CD8-positive, alpha-beta memory T cell (primary cell): ENCODE results near the gene LRRC43. TPM values are rescaled to one million over a fixed set of nuclear protein-coding genes. Genes with fewer than 3 reads are reported as not detected.

Source experiments
- CTCF ChIA-PET: fragments of 350-600 bp; sonication (Branson Sonifier 250); formaldehyde crosslinking; loops from one replicate; lab custom pipeline; 2021; ENCODE audit warnings: antibody characterized with exemption; lab: Charles Lee
- POLR2A ChIA-PET: fragments of 350-600 bp; sonication (Branson Sonifier 250); formaldehyde crosslinking; loops from one replicate; lab custom pipeline; 2021; ENCODE audit warnings: antibody characterized with exemption; lab: Charles Lee
- DNase-seq, 5 donors: peaks; one replicate each; pipeline versions ENCODE4 v3.0.0 to v3.0.0-alpha.2; 2020 to 2022; ENCODE audit warnings: mixed read lengths in 1 of 5
- H3K27ac ChIP-seq: one replicate; pipeline ENCODE4 v1.7.0; 2013; ENCODE audit warnings: low read depth, mild to moderate bottlenecking, low read length, moderate library complexity
- H3K27me3 ChIP-seq: 2 replicates; pipeline ENCODE4 v1.7.0; 2013; ENCODE audit warnings: low read length, mild to moderate bottlenecking; ENCODE audit not compliant: insufficient read depth, poor library complexity, severe bottlenecking
- H3K36me3 ChIP-seq: 2 replicates; pipeline ENCODE4 v1.7.0; 2013; ENCODE audit warnings: mild to moderate bottlenecking, low read length, moderate library complexity; ENCODE audit not compliant: insufficient read depth
- H3K4me1 ChIP-seq: 2 replicates; pipeline ENCODE4 v1.7.0; 2013; ENCODE audit warnings: mild to moderate bottlenecking, low read length, moderate library complexity; ENCODE audit not compliant: insufficient read depth
- H3K4me3 ChIP-seq: 2 replicates; pipeline ENCODE4 v1.7.0; 2013; ENCODE audit warnings: mild to moderate bottlenecking, low read length
- H3K9me3 ChIP-seq: 2 replicates; pipeline ENCODE4 v1.7.0; 2013; ENCODE audit warnings: mild to moderate bottlenecking, low read length
- H3K27ac Mint-ChIP-seq, 8 donors: one replicate each; pipeline ENCODE4 v1.8.0; 2020 to 2021; ENCODE audit warnings: mixed read lengths in 8 of 8, mild to moderate bottlenecking in 6 of 8, inconsistent platforms in 3 of 8, moderate library complexity in 3 of 8
- H3K27me3 Mint-ChIP-seq, 2 donors: one replicate each; pipeline ENCODE4 v1.8.0; 2020 to 2021; ENCODE audit warnings: mixed read lengths in 2 of 2, mild to moderate bottlenecking in 1 of 2, moderate library complexity in 1 of 2
- H3K36me3 Mint-ChIP-seq, 3 donors: one replicate each; pipeline ENCODE4 v1.8.0; 2020 to 2021; ENCODE audit warnings: mixed read lengths in 3 of 3, inconsistent platforms in 1 of 3, mild to moderate bottlenecking in 1 of 3
- H3K4me1 Mint-ChIP-seq, 3 donors: one replicate each; pipeline ENCODE4 v1.8.0; 2020 to 2021; ENCODE audit warnings: mixed read lengths in 3 of 3, inconsistent platforms in 1 of 3, mild to moderate bottlenecking in 1 of 3
- H3K4me3 Mint-ChIP-seq, 7 donors: one replicate each; pipeline ENCODE4 v1.8.0; 2020 to 2021; ENCODE audit warnings: mixed read lengths in 7 of 7, mild to moderate bottlenecking in 6 of 7, moderate library complexity in 4 of 7, inconsistent platforms in 2 of 7
- H3K9me3 Mint-ChIP-seq, 5 donors: one replicate each; pipeline ENCODE4 v1.8.0; 2020 to 2022; ENCODE audit warnings: mixed read lengths in 5 of 5, mild to moderate bottlenecking in 3 of 5, moderate library complexity in 2 of 5, inconsistent platforms in 1 of 5
- polyA plus RNA-seq: library from polyadenylated mRNA; unstranded; fragments of 300-500 nt; fragmentation: Illumina TruSeq; gene quantifications from one replicate; pipeline ENCODE4 v1.2.3, GENCODE V29; 2021
- total RNA-seq, 2 experiments: library from RNA; stranded (reverse); gene quantifications; one replicate each; pipeline ENCODE4 v1.2.3, GENCODE V29; 2021

Gene LRRC43
- total and polyA plus RNA-seq, 3 experiments from 2014 or later = 0.18 to 0.26 (median 0.25) TPM

- Mint-ChIP-seq H3K9me3 (no peaks in the 10 kb centered on the region), H3K27ac (peak overlapping the region in 1 of 8 donors; percentile 38), H3K4me3 (peak overlapping the region in 1 of 7 donors; percentile 37), H3K36me3 (no peaks in the 10 kb centered on the region), H3K27me3 (peaks cover 0 to 1% of the 10 kb centered on the region in 2 donors), H3K4me1 (peaks cover 16 to 22% (median 21%) of the 10 kb centered on the region in 3 donors)
- ChIA-PET POLR2A (no interaction called here), CTCF (no interaction called here)
- H3K9me3 ChIP-seq = no peaks in the 10 kb centered on the region
- H3K36me3 ChIP-seq = no peaks in the 10 kb centered on the region
- H3K4me3 ChIP-seq = no peak overlapping the region
- no peaks in the 10 kb centered on the region for H3K27me3 ChIP-seq
- DNase-seq = no peak
- peaks cover 5% of the 10 kb centered on the region for H3K4me1 ChIP-seq
- no peak overlapping the region for H3K27ac ChIP-seq
Measured at GRCh38 chr12:122160761-122161160, 22.2 kb upstream of the LRRC43 start.

- DNase-seq = peak in 1 of 5 donors; percentile 51
- no peaks in the 10 kb centered on the region for H3K27me3 ChIP-seq
- peak overlapping the region; percentile 12 to 95 (median 84) for H3K27ac Mint-ChIP-seq
- H3K27ac ChIP-seq = no peak overlapping the region
- H3K36me3 Mint-ChIP-seq = no peaks in the 10 kb centered on the region
- ChIA-PET CTCF (interaction anchor here (0.6 kb wide), 1 partner anchor 10 kb away, joined by 3 read pairs; no protein-coding TSS in a partner anchor), POLR2A (interaction anchor here (0.6 kb wide), 1 partner anchor 611 kb away, joined by 4 read pairs; no protein-coding TSS in a partner anchor)
- no peaks in the 10 kb centered on the region for H3K9me3 Mint-ChIP-seq
- H3K4me1 Mint-ChIP-seq = peaks cover 17 to 27% (median 25%) of the 10 kb centered on the region in 3 donors
- H3K36me3 ChIP-seq = no peaks in the 10 kb centered on the region
- peak overlapping the region in 6 of 7 donors; percentile 49 to 77 (median 67) for H3K4me3 Mint-ChIP-seq
- H3K4me3 ChIP-seq = no peak overlapping the region
- no peaks in the 10 kb centered on the region for H3K9me3 ChIP-seq
- H3K27me3 Mint-ChIP-seq = peaks cover 0 to 1% of the 10 kb centered on the region in 2 donors
- peaks cover 9% of the 10 kb centered on the region for H3K4me1 ChIP-seq
Measured at GRCh38 chr12:122161682-122162081, 21.2 kb upstream of the LRRC43 start.

GRCh38 chr12:122162976-122163375 lies 19.9 kb upstream of the LRRC43 start:
- Histone ChIP-seq H3K4me3 (no peak overlapping the region), H3K27ac (no peak overlapping the region), H3K9me3 (no peaks in the 10 kb centered on the region), H3K4me1 (peaks cover 12% of the 10 kb centered on the region), H3K36me3 (no peaks in the 10 kb centered on the region), H3K27me3 (no peaks in the 10 kb centered on the region)
- H3K4me3 Mint-ChIP-seq = peak overlapping the region in 1 of 7 donors; percentile 8
- ChIA-PET CTCF (interaction anchor here (1.0 kb wide), 1 partner anchor 108 kb away, joined by 3 read pairs; no protein-coding TSS in a partner anchor), POLR2A (no interaction called here)
- H3K36me3 Mint-ChIP-seq = no peaks in the 10 kb centered on the region
- peak overlapping the region in 7 of 8 donors; percentile 3 to 87 (median 59) for H3K27ac Mint-ChIP-seq
- peaks cover 0 to 1% of the 10 kb centered on the region in 2 donors for H3K27me3 Mint-ChIP-seq
- peaks cover 25 to 35% (median 34%) of the 10 kb centered on the region in 3 donors for H3K4me1 Mint-ChIP-seq
- no peak for DNase-seq
- H3K9me3 Mint-ChIP-seq = no peaks in the 10 kb centered on the region

GRCh38 chr12:122166422-122167349 lies 16.2 kb upstream of the LRRC43 start:
- H3K9me3 ChIP-seq = no peaks in the 10 kb centered on the region
- Mint-ChIP-seq H3K4me3 (peak overlapping the region in 6 of 7 donors; percentile 64 to 85 (median 68)), H3K9me3 (no peaks in the 10 kb centered on the region), H3K27ac (peak overlapping the region; percentile 11 to 86 (median 81)), H3K4me1 (peaks cover 23 to 33% (median 31%) of the 10 kb centered on the region in 3 donors), H3K27me3 (peaks cover 3 to 6% of the 10 kb centered on the region in 2 donors), H3K36me3 (no peaks in the 10 kb centered on the region)
- H3K27me3 ChIP-seq = no peaks in the 10 kb centered on the region
- CTCF ChIA-PET = interaction anchor here (0.9 to 1.9 kb wide), 4 partner anchors 9 to 44 kb away, joined by 3 to 6 read pairs (median 4); no protein-coding TSS in a partner anchor
- H3K36me3 ChIP-seq = no peaks in the 10 kb centered on the region
- H3K4me1 ChIP-seq = peaks cover 12% of the 10 kb centered on the region
- peak in 3 of 5 donors; percentile 11 to 65 (median 17) for DNase-seq
- no peak overlapping the region for H3K27ac ChIP-seq
- POLR2A ChIA-PET = interaction anchor here (0.6 to 1.3 kb wide), 2 partner anchors 59 to 407 kb away, joined by 4 to 5 read pairs; partner anchors contain the start of gene DIABLO
- H3K4me3 ChIP-seq = no peak overlapping the region

- Histone ChIP-seq H3K27me3 (no peaks in the 10 kb centered on the region), H3K36me3 (no peaks in the 10 kb centered on the region), H3K9me3 (no peaks in the 10 kb centered on the region), H3K27ac (no peak overlapping the region), H3K4me1 (peaks cover 7% of the 10 kb centered on the region), H3K4me3 (no peak overlapping the region)
- Mint-ChIP-seq H3K4me3 (peak overlapping the region in 6 of 7 donors; percentile 64 to 85 (median 68)), H3K27ac (peak overlapping the region; percentile 11 to 86 (median 81)), H3K27me3 (peaks cover 3 to 6% of the 10 kb centered on the region in 2 donors), H3K36me3 (no peaks in the 10 kb centered on the region), H3K9me3 (no peaks in the 10 kb centered on the region), H3K4me1 (peaks cover 17 to 25% (median 23%) of the 10 kb centered on the region in 3 donors)
- ChIA-PET POLR2A (interaction anchor here (0.6 to 1.3 kb wide), 2 partner anchors 58 to 408 kb away, joined by 4 to 5 read pairs; partner anchors contain the start of gene DIABLO), CTCF (interaction anchor here (0.9 to 1.9 kb wide), 4 partner anchors 9 to 44 kb away, joined by 3 to 6 read pairs (median 4); no protein-coding TSS in a partner anchor)
- DNase-seq = no peak
Measured at GRCh38 chr12:122167356-122167925, 15.5 kb upstream of the LRRC43 start.

- Histone ChIP-seq H3K27me3 (no peaks in the 10 kb centered on the region), H3K36me3 (no peaks in the 10 kb centered on the region), H3K9me3 (no peaks in the 10 kb centered on the region), H3K27ac (no peak overlapping the region), H3K4me1 (peaks cover 7% of the 10 kb centered on the region), H3K4me3 (no peak overlapping the region)
- CTCF ChIA-PET = no interaction called here
- Mint-ChIP-seq H3K27ac (peak overlapping the region in 2 of 8 donors; percentile 25 to 87), H3K9me3 (no peaks in the 10 kb centered on the region), H3K4me3 (no peak overlapping the region), H3K36me3 (no peaks in the 10 kb centered on the region), H3K4me1 (peaks cover 11 to 16% (median 13%) of the 10 kb centered on the region in 3 donors), H3K27me3 (peaks cover 3 to 6% of the 10 kb centered on the region in 2 donors)
- POLR2A ChIA-PET = interaction anchor here (0.5 kb wide), 1 partner anchor 10 kb away, joined by 3 read pairs; no protein-coding TSS in a partner anchor
- DNase-seq = no peak
Measured at GRCh38 chr12:122168492-122168891, 14.4 kb upstream of the LRRC43 start.

GRCh38 chr12:122171399-122171798 lies 11.5 kb upstream of the LRRC43 start:
- no peak for DNase-seq
- Mint-ChIP-seq H3K9me3 (peaks cover 0 to 1% (median 0%) of the 10 kb centered on the region in 5 donors), H3K4me1 (peaks cover 9 to 15% (median 12%) of the 10 kb centered on the region in 3 donors), H3K27me3 (peaks cover 2 to 6% of the 10 kb centered on the region in 2 donors), H3K4me3 (no peak overlapping the region), H3K36me3 (no peaks in the 10 kb centered on the region), H3K27ac (no peak overlapping the region)
- ChIA-PET POLR2A (no interaction called here), CTCF (no interaction called here)
- Histone ChIP-seq H3K4me1 (peaks cover 6% of the 10 kb centered on the region), H3K9me3 (no peaks in the 10 kb centered on the region), H3K27me3 (no peaks in the 10 kb centered on the region), H3K27ac (no peak overlapping the region), H3K36me3 (no peaks in the 10 kb centered on the region), H3K4me3 (no peak overlapping the region)
